OCI-LY7 (cell line): ENCODE measurements around the gene FBH1.

Experiments used
- EZH2phosphoT487 ChIP-seq: fragments of 200-600 bp; sonication (generic); IDR thresholded peaks from 2 replicates; pipeline ENCODE4 v1.6.1; 2018; ENCODE audit warnings: low read depth, borderline replicate concordance, mild to moderate bottlenecking, mixed run types, antibody characterized with exemption, low read length, moderate library complexity, mixed read lengths
- TF ChIP-seq, protein P1 (sequence below): fragments of 200-600 bp; sonication (generic); conservative IDR thresholded peaks from 2 replicates; pipeline ENCODE4 v1.5.1; 2014; ENCODE audit warnings: mild to moderate bottlenecking, antibody characterized with exemption, low read length, moderate library complexity, mixed read lengths

DNA sequence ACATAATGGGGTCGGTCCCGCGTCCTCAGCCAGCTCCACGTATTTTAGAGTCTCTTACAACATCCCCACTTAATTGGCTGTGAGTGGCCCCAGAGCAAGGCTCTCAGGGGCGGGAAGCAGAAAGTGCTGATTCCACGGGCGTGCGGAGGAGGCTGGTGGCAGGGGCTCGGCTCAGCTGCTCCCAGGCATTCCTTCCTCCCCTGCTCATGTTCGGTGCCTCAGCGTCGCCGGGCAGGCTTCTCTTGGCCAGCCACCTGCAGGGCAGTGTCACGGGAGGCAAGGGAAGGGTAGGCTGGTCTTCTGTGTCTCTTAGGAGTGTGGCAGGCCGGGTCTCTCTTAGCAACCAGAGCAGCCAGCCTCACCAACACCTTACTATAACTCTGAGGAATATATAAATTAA is 53.5 kb downstream of the FBH1 start:
- TF ChIP-seq, protein P1, sequence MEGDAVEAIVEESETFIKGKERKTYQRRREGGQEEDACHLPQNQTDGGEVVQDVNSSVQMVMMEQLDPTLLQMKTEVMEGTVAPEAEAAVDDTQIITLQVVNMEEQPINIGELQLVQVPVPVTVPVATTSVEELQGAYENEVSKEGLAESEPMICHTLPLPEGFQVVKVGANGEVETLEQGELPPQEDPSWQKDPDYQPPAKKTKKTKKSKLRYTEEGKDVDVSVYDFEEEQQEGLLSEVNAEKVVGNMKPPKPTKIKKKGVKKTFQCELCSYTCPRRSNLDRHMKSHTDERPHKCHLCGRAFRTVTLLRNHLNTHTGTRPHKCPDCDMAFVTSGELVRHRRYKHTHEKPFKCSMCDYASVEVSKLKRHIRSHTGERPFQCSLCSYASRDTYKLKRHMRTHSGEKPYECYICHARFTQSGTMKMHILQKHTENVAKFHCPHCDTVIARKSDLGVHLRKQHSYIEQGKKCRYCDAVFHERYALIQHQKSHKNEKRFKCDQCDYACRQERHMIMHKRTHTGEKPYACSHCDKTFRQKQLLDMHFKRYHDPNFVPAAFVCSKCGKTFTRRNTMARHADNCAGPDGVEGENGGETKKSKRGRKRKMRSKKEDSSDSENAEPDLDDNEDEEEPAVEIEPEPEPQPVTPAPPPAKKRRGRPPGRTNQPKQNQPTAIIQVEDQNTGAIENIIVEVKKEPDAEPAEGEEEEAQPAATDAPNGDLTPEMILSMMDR = no peak
- TF ChIP-seq EZH2phosphoT487 = no peak
